H1 (cell line): ENCODE data around the gene MTFMT. TPM values are rescaled to one million over a fixed set of nuclear protein-coding genes. Genes with fewer than 3 reads are reported as not detected.

Source experiments
- RBBP5 ChIP-seq: IDR thresholded peaks from 2 replicates; pipeline ENCODE4 v1.7.1; 2012; ENCODE audit warnings: low read depth, mild to moderate bottlenecking, inconsistent platforms, low read length, moderate library complexity, borderline replicate concordance
- USF2 ChIP-seq: IDR thresholded peaks from 2 replicates; pipeline ENCODE4 v1.6.1; 2011; ENCODE audit warnings: low read length, improper control_type of control experiment
- polyA plus RNA-seq, 7 experiments: library from polyadenylated mRNA; depleted of rRNA in 3 of 7; stranded (reverse) in 5 of 7; unstranded in 2 of 7; fragments of >200 nt in 5 of 7; fragments of 200-250 nt in 2 of 7; gene quantifications; 1 replicate in 5 of 7; 2 replicates in 1 of 7; 4 replicates in 1 of 7; pipeline versions ENCODE4 v1.2.1 to v1.2.3, GENCODE V29; 2011 to 2013; ENCODE audit warnings: missing spikeins in 2 of 7, mixed read lengths in 2 of 7
- total RNA-seq: library from RNA; stranded (reverse); fragmentation: NEBNext Ultra II Directional; extraction: Animal tissue kit (Norgen Biotek cat#: 25700); gene quantifications from 2 replicates; pipeline ENCODE4 v1.2.1, GENCODE V29; 2021
- TF ChIP-seq, protein P1 (sequence below), 3 experiments: IDR thresholded peaks; 1 replicate in 2 of 3; 2 replicates in 1 of 3; pipeline versions ENCODE4 v1.5.1 to v1.6.1; 2011; ENCODE audit warnings: low read length in 3 of 3, mild to moderate bottlenecking in 3 of 3, inconsistent platforms in 2 of 3, low read depth in 1 of 3, moderate library complexity in 1 of 3; ENCODE audit not compliant: insufficient read depth in 1 of 3; ENCODE audit errors: control extremely low read depth in 1 of 3

The MTFMT gene
- total and polyA plus RNA-seq, 2 of the 8 experiments (the other 6 are each of a cell fraction or from before 2014, with no cell fraction given): 7.7 to 20.8 TPM

GRCh38 chr15:65069179-65069578, 39.7 kb upstream of the MTFMT start (continued):
- TF ChIP-seq USF2 (no peak), RBBP5 (no peak)
- TF ChIP-seq, protein P1, sequence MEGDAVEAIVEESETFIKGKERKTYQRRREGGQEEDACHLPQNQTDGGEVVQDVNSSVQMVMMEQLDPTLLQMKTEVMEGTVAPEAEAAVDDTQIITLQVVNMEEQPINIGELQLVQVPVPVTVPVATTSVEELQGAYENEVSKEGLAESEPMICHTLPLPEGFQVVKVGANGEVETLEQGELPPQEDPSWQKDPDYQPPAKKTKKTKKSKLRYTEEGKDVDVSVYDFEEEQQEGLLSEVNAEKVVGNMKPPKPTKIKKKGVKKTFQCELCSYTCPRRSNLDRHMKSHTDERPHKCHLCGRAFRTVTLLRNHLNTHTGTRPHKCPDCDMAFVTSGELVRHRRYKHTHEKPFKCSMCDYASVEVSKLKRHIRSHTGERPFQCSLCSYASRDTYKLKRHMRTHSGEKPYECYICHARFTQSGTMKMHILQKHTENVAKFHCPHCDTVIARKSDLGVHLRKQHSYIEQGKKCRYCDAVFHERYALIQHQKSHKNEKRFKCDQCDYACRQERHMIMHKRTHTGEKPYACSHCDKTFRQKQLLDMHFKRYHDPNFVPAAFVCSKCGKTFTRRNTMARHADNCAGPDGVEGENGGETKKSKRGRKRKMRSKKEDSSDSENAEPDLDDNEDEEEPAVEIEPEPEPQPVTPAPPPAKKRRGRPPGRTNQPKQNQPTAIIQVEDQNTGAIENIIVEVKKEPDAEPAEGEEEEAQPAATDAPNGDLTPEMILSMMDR (IDR thresholded peaks at IDR 0.05; ENCODE audit: control extremely low read depth in 1 of 3, insufficient read depth in 1 of 3, low read depth in 1 of 3, low read length in 3 of 3): no peak
- TF ChIP-seq, all 59 proteins: peak for 0
